GM12878 (cell line): ENCODE data around the gene TRDN. TPM values are rescaled to one million over a fixed set of nuclear protein-coding genes. Genes with fewer than 3 reads are reported as not detected.

ENCODE experiments used
- ATAC-seq: fragments of 200-7000 bp; cut with Tn5 transposase; 3 replicates; pipeline ENCODE4 v1.9.1; 2020; ENCODE audit warnings: mild to moderate bottlenecking, moderate library complexity
- BruUV-seq: library from RNA; stranded (reverse); fragments of 400-500 nt; replicated peaks from 2 replicates; lab custom pipeline; 2021; lab: Mats Ljungman, UMichigan
- CTCF ChIA-PET: fragments of 300-600 bp; sonication (Branson Sonifier 250); formaldehyde crosslinking; extraction: SDS; loops from one replicate; lab custom pipeline; 2021; ENCODE audit warnings: inconsistent platforms; lab: Yijun Ruan, JAX
- POLR2A ChIA-PET: fragments of 350-600 bp; formaldehyde crosslinking; extraction: SDS; loops from one replicate; lab custom pipeline; 2021; ENCODE audit warnings: inconsistent platforms; lab: Charles Lee
- RAD21 ChIA-PET: fragments of 300-600 bp; sonication (Branson Sonifier 250); formaldehyde crosslinking; loops from one replicate; lab custom pipeline; 2023; ENCODE audit warnings: antibody characterized with exemption; ENCODE audit not compliant: unreplicated experiment; lab: Charles Lee
- SMC1A ChIA-PET: fragments of 300-600 bp; sonication (Branson Sonifier 250); formaldehyde crosslinking; loops from one replicate; lab custom pipeline; 2023; ENCODE audit not compliant: unreplicated experiment, uncharacterized antibody; lab: Charles Lee
- DNase-seq: peaks from one replicate; pipeline ENCODE4 v3.0.0-alpha.2; 2011; ENCODE audit warnings: low read depth, low spot score
- FAIRE-seq: peaks from 3 replicates; lab custom pipeline; 2011; peaks lifted over from hg19 to GRCh38; lab: Jason Lieb, UNC
- H2AFZ ChIP-seq: 2 replicates; pipeline ENCODE4 v1.6.0; 2011; ENCODE audit warnings: low read depth, low read length, control low read depth; ENCODE audit not compliant: control insufficient read depth
- H3K27ac ChIP-seq: 2 replicates; pipeline ENCODE4 v1.5.1; 2011; ENCODE audit warnings: control low read depth; ENCODE audit not compliant: control insufficient read depth, insufficient read depth
- H3K27me3 ChIP-seq, 2 experiments: replicated peaks in 1 of 2; 2 replicates each; pipeline versions ENCODE4 v1.6.0 to v1.6.1; 2011; ENCODE audit warnings: low read length in 1 of 2; ENCODE audit not compliant: control insufficient read depth in 2 of 2, insufficient read depth in 2 of 2
- H3K36me3 ChIP-seq, 2 experiments: 2 replicates each; pipeline ENCODE4 v1.5.1; 2011; ENCODE audit warnings: low read length in 1 of 2; ENCODE audit not compliant: control insufficient read depth in 2 of 2, insufficient read depth in 2 of 2
- H3K4me1 ChIP-seq: 2 replicates; pipeline ENCODE4 v1.6.1; 2011; ENCODE audit warnings: mild to moderate bottlenecking, low read length, moderate library complexity, mixed read lengths; ENCODE audit not compliant: control insufficient read depth, insufficient read depth
- H3K4me2 ChIP-seq: 2 replicates; pipeline ENCODE4 v1.6.0; 2011; ENCODE audit warnings: control low read depth; ENCODE audit not compliant: control insufficient read depth, insufficient read depth
- H3K4me3 ChIP-seq: fragments of 200-600 bp; sonication (generic); 2 replicates; pipeline ENCODE4 v1.5.1; 2016
- H3K79me2 ChIP-seq: 2 replicates; pipeline ENCODE4 v1.6.0; 2011; ENCODE audit warnings: low read length; ENCODE audit not compliant: control insufficient read depth, insufficient read depth
- H3K9ac ChIP-seq: 2 replicates; pipeline ENCODE4 v1.8.0; 2011; ENCODE audit warnings: low read length, control low read depth, mixed read lengths; ENCODE audit not compliant: control insufficient read depth, insufficient read depth
- H3K9me3 ChIP-seq: replicated peaks from 3 replicates; pipeline ENCODE4 v1.5.1; 2011; ENCODE audit warnings: mild to moderate bottlenecking, low read length; ENCODE audit not compliant: control insufficient read depth, insufficient read depth
- H4K20me1 ChIP-seq: 2 replicates; pipeline ENCODE4 v1.6.0; 2011; ENCODE audit not compliant: control insufficient read depth, insufficient read depth
- ASH2L ChIP-seq: fragments of 300-600, 200-600 bp; sonication (generic); IDR thresholded peaks from 2 replicates; pipeline ENCODE4 v1.6.1; 2017; ENCODE audit warnings: low read depth, mild to moderate bottlenecking, borderline replicate concordance
- BCL3 ChIP-seq: IDR thresholded peaks from 2 replicates; pipeline ENCODE4 v1.6.1; 2011; ENCODE audit warnings: borderline replicate concordance, low read depth, mild to moderate bottlenecking, moderate library complexity, low read length; ENCODE audit not compliant: insufficient read depth, poor library complexity, severe bottlenecking
- CBX5 ChIP-seq: sonication (generic); IDR thresholded peaks from 2 replicates; pipeline ENCODE4 v1.6.1; 2016; ENCODE audit warnings: low read depth, moderate library complexity, mild to moderate bottlenecking, inconsistent platforms
- CEBPZ ChIP-seq: fragments of 150-350 bp; IDR thresholded peaks from 2 replicates; pipeline ENCODE4 v1.6.1; 2016; ENCODE audit warnings: low read depth, low read length
- KAT2A ChIP-seq: conservative IDR thresholded peaks from 2 replicates; pipeline ENCODE4 v1.6.1; 2011; ENCODE audit warnings: low read depth, low read length; ENCODE audit not compliant: control insufficient read depth
- MTA2 ChIP-seq: fragments of 450-650 bp; IDR thresholded peaks from 2 replicates; pipeline ENCODE4 v1.6.1; 2016; ENCODE audit warnings: low read depth, mild to moderate bottlenecking, moderate library complexity
- MTA3 ChIP-seq: IDR thresholded peaks from 2 replicates; pipeline ENCODE4 v1.6.1; 2012; ENCODE audit warnings: low read length, inconsistent platforms, borderline replicate concordance
- NFYB ChIP-seq: IDR thresholded peaks from 2 replicates; pipeline ENCODE4 v1.6.1; 2011; ENCODE audit warnings: low read depth, mild to moderate bottlenecking, low read length, improper control_type of control experiment, moderate library complexity; ENCODE audit not compliant: insufficient read depth
- POU2F2 ChIP-seq: IDR thresholded peaks from 3 replicates; pipeline ENCODE4 v1.6.1; 2011; ENCODE audit warnings: low read depth, mild to moderate bottlenecking, low read length, borderline replicate concordance
- SIX5 ChIP-seq: IDR thresholded peaks from 2 replicates; pipeline ENCODE4 v1.6.1; 2011; ENCODE audit warnings: mild to moderate bottlenecking, low read depth, low read length, moderate library complexity; ENCODE audit not compliant: severe bottlenecking
- TAF1 ChIP-seq: IDR thresholded peaks from 2 replicates; pipeline ENCODE4 v1.6.1; 2011; ENCODE audit warnings: mild to moderate bottlenecking, low read depth, low read length, borderline replicate concordance
- YBX1 ChIP-seq: fragments of 450-650 bp; IDR thresholded peaks from 2 replicates; pipeline ENCODE4 v1.6.1; 2016; ENCODE audit warnings: antibody characterized with exemption
- WGBS: methylation state at CpG from one replicate; pipeline ENCODE4 v1.1.6; 2016; ENCODE audit warnings: low lambda C conversion rate; ENCODE audit not compliant: insufficient replicate concordance, insufficient coverage; ENCODE audit errors: missing lambda C conversion rate; 5-methylcytosine and 5-hydroxymethylcytosine counted together
- in situ Hi-C: fragments of 300-500 bp; cut with MboI; formaldehyde crosslinking; loops from 9 replicates; pipeline ENCODE4 v1.14.3; 2018; ENCODE audit warnings: mixed read lengths
- intact Hi-C: fragments of 100-400 bp; cut with micrococcal nuclease; formaldehyde crosslinking; loops from one replicate; pipeline ENCODE4 v1.14.2; 2022; ENCODE audit not compliant: unreplicated experiment
- polyA plus RNA-seq, 11 experiments: library from polyadenylated mRNA; depleted of rRNA in 4 of 11; unstranded in 6 of 11; stranded (reverse) in 5 of 11; fragments of >200 nt; fragmentation: Nextera tagmentation in 4 of 11; fragmentation: Illumina TruSeq in 1 of 11; extraction: Ambion mirVana in 4 of 11; extraction: Trizol in 1 of 11; gene quantifications; 1 replicate in 1 of 11; 2 replicates in 10 of 11; pipeline versions ENCODE4 v1.2.1 to v1.2.3, GENCODE V29; 2011 to 2016; ENCODE audit warnings: inconsistent platforms in 2 of 11, missing spikeins in 2 of 11, low read depth in 1 of 11
- total RNA-seq, 4 experiments: library from RNA; depleted of rRNA in 3 of 4; stranded (reverse); fragments of >200 nt in 3 of 4; fragmentation: Illumina TruSeq in 1 of 4; extraction: Trizol in 1 of 4; gene quantifications; 2 replicates each; pipeline versions ENCODE4 v1.2.1 to v1.2.3, GENCODE V29; 2013 to 2021

The TRDN gene
- total and polyA plus RNA-seq, 10 of the 15 experiments (the other 5 are each of a cell fraction or from before 2014, with no cell fraction given): not detected

- no peaks in the 10 kb centered on the region for H3K27me3 ChIP-seq
- RAD21 ChIA-PET: no interaction called here
- CTCF ChIA-PET: interaction anchor here (0.8 kb wide), 1 partner anchor 99 kb away, joined by 3 read pairs; no protein-coding TSS in a partner anchor
- WGBS: 2% methylated on average over 5 of the region's 5 CpGs
- H3K79me2 ChIP-seq: no peaks in the 10 kb centered on the region
- H3K36me3 ChIP-seq: no peaks in the 10 kb centered on the region
- TF ChIP-seq YBX1 (no peak), BCL3 (no peak), MTA3 (no peak), POU2F2 (no peak), SIX5 (no peak), TAF1 (no peak), CEBPZ (no peak), ASH2L (no peak), CBX5 (no peak), MTA2 (no peak), NFYB (no peak), KAT2A (no peak)
- SMC1A ChIA-PET: interaction anchor here (1.2 to 1.4 kb wide), 2 partner anchors 13 to 91 kb away, joined by 3 read pairs; no protein-coding TSS in a partner anchor
- no peaks in the 10 kb centered on the region for H3K4me1 ChIP-seq
- intact Hi-C loops: no loop called here
- H3K27ac ChIP-seq: no peak overlapping the region
- POLR2A ChIA-PET: no interaction called here
- H3K9me3 ChIP-seq: no peaks in the 10 kb centered on the region
- H2AFZ ChIP-seq: no peak overlapping the region
- no peak overlapping the region for H3K9ac ChIP-seq
- no peak for DNase-seq
- no peaks in the 10 kb centered on the region for H4K20me1 ChIP-seq
- BruUV-seq: no TSS peak
- no peak overlapping the region for H3K4me2 ChIP-seq
- no peak overlapping the region for H3K4me3 ChIP-seq
- in situ Hi-C loops: no loop called here
- FAIRE-seq: no peak
- ATAC-seq: no peak
Observed at GRCh38 chr6:123616016-123616415, 20.7 kb downstream of the TRDN start.
